GM12865 (cell line): ENCODE measurements around the gene FANCG.

Experiments
- DNase-seq: peaks from one replicate; pipeline ENCODE4 v3.0.0; 2010; ENCODE audit warnings: low read depth
- H3K4me3 ChIP-seq: 2 replicates; pipeline ENCODE4 v1.5.1; 2011; ENCODE audit warnings: mild to moderate bottlenecking, low read depth, low read length, control low read depth
- CTCF ChIP-seq: IDR thresholded peaks from 2 replicates; pipeline ENCODE4 v1.5.1; 2011; ENCODE audit warnings: low read length, control low read depth, low read depth, inconsistent platforms; ENCODE audit not compliant: insufficient read depth; ENCODE audit errors: missing control alignments

The FANCG gene

GRCh38 chr9:35033101-35033500 is 46.6 kb downstream of the FANCG start:
- no peak for DNase-seq
- no peak overlapping the region for H3K4me3 ChIP-seq
- no peak for TF ChIP-seq CTCF

GRCh38 chr9:35029852-35030251 is 49.9 kb downstream of the FANCG start:
- TF ChIP-seq CTCF: no peak
- no peak for DNase-seq
- no peak overlapping the region for H3K4me3 ChIP-seq

GRCh38 chr9:35029241-35029640 is 50.5 kb downstream of the FANCG start:
- no peak overlapping the region for H3K4me3 ChIP-seq
- no peak for DNase-seq
- TF ChIP-seq CTCF: no peak

- no peak overlapping the region for H3K4me3 ChIP-seq
- DNase-seq: no peak
- no peak for TF ChIP-seq CTCF
These were observed 51.4 kb downstream of the FANCG start for GRCh38 chr9:35028341-35028740.

- DNase-seq: no peak
- TF ChIP-seq CTCF: no peak
These were observed 51.9 kb downstream of the FANCG start for GRCh38 chr9:35027860-35028259.

GRCh38 chr9:35027374-35027773 is 52.4 kb downstream of the FANCG start:
- H3K4me3 ChIP-seq: no peak overlapping the region
- no peak for DNase-seq
- TF ChIP-seq CTCF: no peak

More at GRCh38 chr9:35027860-35028259, 51.9 kb downstream of the FANCG start:
- H3K4me3 ChIP-seq: no peak overlapping the region

GRCh38 chr9:35026671-35027070 is 53.1 kb downstream of the FANCG start:
- DNase-seq: no peak
- no peak overlapping the region for H3K4me3 ChIP-seq
- TF ChIP-seq CTCF: no peak
